ENCODE data around the gene CST9. TPM values are rescaled to one million over a fixed set of nuclear protein-coding genes. Genes with fewer than 3 reads are reported as not detected.

The CST9 gene
- total and polyA plus RNA-seq, 2 of the 13 experiments (the other 11 are each of a cell fraction or from before 2014, with no cell fraction given) = 0.07 TPM; not detected in 1

DNA sequence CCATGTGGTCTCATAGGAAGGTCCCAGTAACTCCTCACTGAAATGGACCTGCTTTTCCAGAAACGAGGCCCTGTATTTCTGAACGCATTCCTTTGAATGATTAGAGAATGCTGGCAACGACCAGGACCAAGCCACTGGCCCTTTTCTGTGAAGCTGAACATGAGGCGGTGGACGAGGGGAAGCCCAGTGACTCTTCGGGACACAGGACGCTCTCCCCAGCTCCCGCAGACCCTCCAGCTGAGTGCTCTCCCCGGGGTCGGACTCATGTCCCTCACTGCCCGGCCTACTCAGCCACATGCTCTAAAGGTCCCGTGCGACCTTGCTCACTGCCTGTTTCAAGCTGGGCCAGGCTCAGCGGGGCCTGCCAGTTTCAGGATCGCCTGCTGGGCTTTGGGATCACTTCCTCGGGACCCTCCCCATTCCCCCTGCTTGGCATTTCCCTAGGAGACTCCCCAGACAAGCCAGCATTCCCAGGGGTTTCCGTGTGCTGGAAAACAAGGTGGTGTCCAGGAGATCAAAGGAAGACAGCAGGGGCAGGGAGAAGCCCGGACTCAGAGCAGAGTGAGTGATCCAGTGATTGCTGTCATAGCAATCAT lies 2.6 kb upstream of the CST9 start:
- peak overlapping the region; percentile 59 for H3K9ac ChIP-seq (ENCODE audit: insufficient read depth, low read depth, low read length)
- ChIA-PET CTCF (ENCODE audit: low intra/inter-chr PET ratio, low total read pairs) (interaction anchor here (1.7 kb wide), 1 partner anchor 166 kb away, joined by 6 read pairs; no protein-coding TSS in a partner anchor), POLR2A (interaction anchor here (0.8 to 4.0 kb wide), 11 partner anchors 12 to 167 kb away, joined by 3 to 22 read pairs (median 5); partner anchors contain the start of gene CST3)
- FAIRE-seq (no peak), ATAC-seq (peak; percentile 70), DNase-seq (ENCODE audit: low spot score) (peak; percentile 44)
- H3K27ac ChIP-seq (ENCODE audit: extremely low read length, insufficient read depth, low read length) = no peak overlapping the region
- peak overlapping the region in 1 of 3 experiments; percentile 43; a peak in 1 of 6 replicates for H3K4me3 ChIP-seq (replicated peaks in 1 of 3; ENCODE audit: insufficient read depth in 1 of 3, low read depth in 2 of 3, low read length in 3 of 3)
- WGBS (ENCODE audit: low lambda C conversion rate) = 28% methylated on average over 18 of the region's 18 CpGs
- H3K9me3 ChIP-seq (ENCODE audit: low read length) = no peaks in the 10 kb centered on the region
- H3K4me2 ChIP-seq (ENCODE audit: low read depth, low read length) = peak overlapping the region; percentile 67
- H3K36me3 ChIP-seq (replicated peaks in 1 of 2; ENCODE audit: control insufficient read depth in 1 of 2, insufficient read depth in 2 of 2, low read length in 2 of 2) = no peaks in the 10 kb centered on the region
- H3K4me1 ChIP-seq (ENCODE audit: insufficient read depth, low read length) = peaks cover 29% of the 10 kb centered on the region
- H2AFZ ChIP-seq (ENCODE audit: low read length) = peak overlapping the region; percentile 39
- in situ Hi-C loops (cut with HindIII; ENCODE audit: extremely low pct_ligation_motif_present, low pct_unique_long_range_greater_than_20kb) = loop anchor here (5.0 kb wide), 1 partner anchor 166 kb away; no protein-coding TSS in a partner anchor
- no peaks in the 10 kb centered on the region for H4K20me1 ChIP-seq (ENCODE audit: insufficient read depth, low read length)
- H3K79me2 ChIP-seq (ENCODE audit: insufficient read depth, low read length) = no peaks in the 10 kb centered on the region
- intact Hi-C loops (cut with micrococcal nuclease; ENCODE audit: unreplicated experiment) = loop anchor here (5.0 kb wide), 1 partner anchor 246 kb away; the partner anchor contains the start of gene GZF1
- BruUV-seq (replicated peaks) = no TSS peak
- H3K27me3 ChIP-seq (ENCODE audit: control insufficient read depth in 1 of 2, insufficient read depth in 2 of 2, low read length in 2 of 2) = peaks cover 2 to 16% of the 10 kb centered on the region in 2 experiments; a peak in 4 of 5 replicates
- TF ChIP-seq FOXO4 (CRISPR knock-in tag; conservative IDR thresholded peaks at IDR 0.05) = no peak
- TF ChIP-seq SALL1 (CRISPR knock-in tag; IDR thresholded peaks at IDR 0.05) = peak; percentile 39; the same call in 1 of the 2 replicates
- peak; percentile 24; the same call in 1 of the 2 replicates for TF ChIP-seq RARA (CRISPR knock-in tag; IDR thresholded peaks at IDR 0.05)
- TF ChIP-seq RARG (CRISPR knock-in tag; IDR thresholded peaks at IDR 0.05; ENCODE audit: low read depth) = no peak
- TF ChIP-seq MYC (CRISPR knock-in tag; IDR thresholded peaks at IDR 0.05; ENCODE audit: borderline replicate concordance) = peak; percentile 39; the same call in 1 of the 2 replicates
- no peak for TF ChIP-seq ZNF761 (CRISPR knock-in tag; conservative IDR thresholded peaks at IDR 0.05)
- peak; percentile 50; the same call in 1 of the 2 replicates for TF ChIP-seq RXRA (CRISPR knock-in tag; IDR thresholded peaks at IDR 0.05)
- no peak for TF ChIP-seq CBX2 (IDR thresholded peaks at IDR 0.05; ENCODE audit: low read depth, low read length)
- TF ChIP-seq CBX2 (CRISPR knock-in tag; IDR thresholded peaks at IDR 0.05; ENCODE audit: low read depth) = 0 out of 2 replicates have a peak, but pooled peaks have one; percentile 71
- no peak for TF ChIP-seq SOX6 (IDR thresholded peaks at IDR 0.05)
- TF ChIP-seq SOX6 (CRISPR knock-in tag; IDR thresholded peaks at IDR 0.05) = 0 out of 2 replicates have a peak, but pooled peaks have one; percentile 9
- 0 out of 2 replicates have a peak, but pooled peaks have one; percentile 15 for TF ChIP-seq ELF3 (CRISPR knock-in tag; IDR thresholded peaks at IDR 0.05)
- no peak for TF ChIP-seq SCMH1 (CRISPR knock-in tag; IDR thresholded peaks at IDR 0.05; ENCODE audit: borderline replicate concordance)
- peak; percentile 58; the same call in 1 of the 2 replicates for TF ChIP-seq ZNF224 (CRISPR knock-in tag; IDR thresholded peaks at IDR 0.05)
- TF ChIP-seq, protein P1, sequence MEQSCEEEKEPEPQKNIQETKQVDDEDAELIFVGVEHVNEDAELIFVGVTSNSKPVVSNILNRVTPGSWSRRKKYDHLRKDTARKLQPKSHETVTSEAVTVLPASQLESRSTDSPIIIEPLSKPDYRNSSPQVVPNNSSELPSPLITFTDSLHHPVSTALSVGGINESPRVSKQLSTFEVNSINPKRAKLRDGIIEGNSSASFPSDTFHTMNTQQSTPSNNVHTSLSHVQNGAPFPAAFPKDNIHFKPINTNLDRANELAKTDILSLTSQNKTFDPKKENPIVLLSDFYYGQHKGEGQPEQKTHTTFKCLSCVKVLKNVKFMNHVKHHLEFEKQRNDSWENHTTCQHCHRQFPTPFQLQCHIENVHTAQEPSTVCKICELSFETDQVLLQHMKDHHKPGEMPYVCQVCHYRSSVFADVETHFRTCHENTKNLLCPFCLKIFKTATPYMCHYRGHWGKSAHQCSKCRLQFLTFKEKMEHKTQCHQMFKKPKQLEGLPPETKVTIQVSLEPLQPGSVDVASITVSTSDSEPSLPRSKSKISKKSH (CRISPR knock-in tag; IDR thresholded peaks at IDR 0.05; ENCODE audit: borderline replicate concordance) = peak; percentile 58; the same call in 1 of the 2 replicates
- TF ChIP-seq NFE2L1 (CRISPR knock-in tag; IDR thresholded peaks at IDR 0.05; ENCODE audit: borderline replicate concordance) = peak; percentile 61; the same call in 1 of the 2 replicates
- no peak for TF ChIP-seq CCDC6 (CRISPR knock-in tag; IDR thresholded peaks at IDR 0.05)
- TF ChIP-seq HDAC2 (CRISPR knock-in tag; IDR thresholded peaks at IDR 0.05) = peak; percentile 18; the same call in 1 of the 2 replicates

All from HepG2 (cell line).